Esophagus squamous epithelium (tissue), 4 donors: ENCODE measurements around the gene NID1.

Experiments
- POLR2A ChIP-seq, 4 donors: fragments of 450-650 bp; IDR thresholded peaks; one replicate each; pipeline ENCODE4 v1.6.1; 2017; ENCODE audit warnings: antibody characterized with exemption in 4 of 4, mild to moderate bottlenecking in 4 of 4, moderate library complexity in 3 of 4
- TF ChIP-seq, protein P1 (sequence below), 6 experiments: fragments of 450-650 bp in 4 of 6; fragments of 200-600 bp in 2 of 6; sonication (generic) in 2 of 6; IDR thresholded peaks; one replicate each; pipeline ENCODE4 v1.5.1; 2016 to 2019; ENCODE audit warnings: antibody characterized with exemption in 6 of 6, mild to moderate bottlenecking in 4 of 6, moderate library complexity in 4 of 6

DNA sequence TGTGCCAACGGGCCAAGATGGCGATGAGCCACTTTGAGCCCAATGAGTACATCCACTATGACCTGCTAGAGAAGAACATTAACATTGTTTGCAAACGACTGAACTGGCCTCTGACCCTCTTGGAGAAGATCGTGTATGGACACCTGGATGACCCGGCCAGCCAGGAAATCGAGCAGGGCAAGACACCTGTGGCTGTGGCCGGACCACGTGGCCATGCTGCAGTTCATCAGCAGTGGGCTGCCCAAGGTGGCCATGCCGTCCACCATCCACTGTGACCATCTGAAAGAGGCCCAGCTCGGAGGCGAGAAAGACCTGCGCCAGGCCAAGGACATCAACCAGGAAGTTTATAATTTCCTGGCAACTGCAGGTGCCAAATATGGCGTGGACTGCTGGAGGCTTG lies 45.2 kb upstream of the NID1 start:
- TF ChIP-seq, protein P1, sequence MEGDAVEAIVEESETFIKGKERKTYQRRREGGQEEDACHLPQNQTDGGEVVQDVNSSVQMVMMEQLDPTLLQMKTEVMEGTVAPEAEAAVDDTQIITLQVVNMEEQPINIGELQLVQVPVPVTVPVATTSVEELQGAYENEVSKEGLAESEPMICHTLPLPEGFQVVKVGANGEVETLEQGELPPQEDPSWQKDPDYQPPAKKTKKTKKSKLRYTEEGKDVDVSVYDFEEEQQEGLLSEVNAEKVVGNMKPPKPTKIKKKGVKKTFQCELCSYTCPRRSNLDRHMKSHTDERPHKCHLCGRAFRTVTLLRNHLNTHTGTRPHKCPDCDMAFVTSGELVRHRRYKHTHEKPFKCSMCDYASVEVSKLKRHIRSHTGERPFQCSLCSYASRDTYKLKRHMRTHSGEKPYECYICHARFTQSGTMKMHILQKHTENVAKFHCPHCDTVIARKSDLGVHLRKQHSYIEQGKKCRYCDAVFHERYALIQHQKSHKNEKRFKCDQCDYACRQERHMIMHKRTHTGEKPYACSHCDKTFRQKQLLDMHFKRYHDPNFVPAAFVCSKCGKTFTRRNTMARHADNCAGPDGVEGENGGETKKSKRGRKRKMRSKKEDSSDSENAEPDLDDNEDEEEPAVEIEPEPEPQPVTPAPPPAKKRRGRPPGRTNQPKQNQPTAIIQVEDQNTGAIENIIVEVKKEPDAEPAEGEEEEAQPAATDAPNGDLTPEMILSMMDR (IDR thresholded peaks at IDR 0.05) = no peak
- no peak for TF ChIP-seq POLR2A (IDR thresholded peaks at IDR 0.05)
